PC-3 (cell line): ENCODE results near the gene ZIC2.

Experiments
- CTCF ChIP-seq: fragments of 300-600 bp; sonication (generic); conservative IDR thresholded peaks from 2 replicates; pipeline ENCODE4 v1.5.1; 2017; ENCODE audit warnings: antibody characterized with exemption, low read depth, mild to moderate bottlenecking, low read length
- EZH2 ChIP-seq: fragments of 300-600 bp; sonication (generic); IDR thresholded peaks from one replicate; pipeline ENCODE4 v1.6.1; 2017; ENCODE audit warnings: antibody characterized with exemption, mild to moderate bottlenecking, low read length; ENCODE audit not compliant: unreplicated experiment
- EZH2phosphoT487 ChIP-seq: fragments of 300-600 bp; sonication (generic); IDR thresholded peaks from 2 replicates; pipeline ENCODE4 v1.6.1; 2018; ENCODE audit warnings: mild to moderate bottlenecking, antibody characterized with exemption, low read length, borderline replicate concordance

- TF ChIP-seq EZH2 (no peak), CTCF (no peak), EZH2phosphoT487 (no peak)
Observed at GRCh38 chr13:99993660-99994637, 12.4 kb downstream of the ZIC2 start.
